ENCODE measurements around the gene ZNF655.

DNA sequence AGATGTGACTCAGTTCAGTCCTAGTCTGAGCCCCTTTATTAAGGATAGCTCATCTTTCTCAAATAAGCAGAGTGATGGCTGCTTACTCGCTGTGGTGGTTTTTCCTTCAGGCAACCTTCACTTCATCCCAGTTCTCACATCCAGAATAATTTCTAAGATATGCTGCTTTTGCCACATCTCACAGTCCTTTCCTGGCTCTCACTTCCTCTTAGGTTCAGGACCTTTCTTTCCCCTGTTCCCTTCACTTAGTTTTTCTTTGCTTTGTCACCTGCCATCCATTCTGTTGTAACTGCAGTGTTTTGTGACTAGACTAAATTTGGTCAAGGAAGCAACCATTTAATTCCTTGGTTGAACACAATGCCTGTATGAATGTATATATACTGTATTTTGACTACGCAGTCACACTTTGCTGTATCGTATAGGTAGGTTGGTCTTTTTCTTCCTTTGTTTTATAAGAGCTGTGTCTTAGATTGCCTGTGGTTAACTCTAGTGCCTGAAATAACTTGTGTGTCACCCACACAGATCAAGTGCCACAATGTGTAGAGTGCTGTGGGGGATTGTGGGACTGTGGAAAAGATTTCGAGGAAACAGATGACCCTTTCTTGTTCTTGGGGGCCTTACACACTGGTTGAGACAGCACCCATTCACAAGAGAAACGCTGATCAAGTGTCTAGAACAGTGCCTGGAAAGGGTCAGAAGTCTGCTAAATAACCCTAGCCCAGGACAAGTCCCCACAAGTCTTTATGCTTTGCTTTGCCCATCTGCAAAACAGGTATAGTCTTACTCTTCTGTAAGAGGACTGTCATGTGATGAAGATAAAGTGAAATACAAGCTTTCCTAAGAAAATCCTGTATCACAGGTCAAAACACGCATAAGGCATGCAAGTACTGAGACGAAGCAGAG, 2.6 kb downstream of the ZNF655 start:
- TF ChIP-seq, protein P1, sequence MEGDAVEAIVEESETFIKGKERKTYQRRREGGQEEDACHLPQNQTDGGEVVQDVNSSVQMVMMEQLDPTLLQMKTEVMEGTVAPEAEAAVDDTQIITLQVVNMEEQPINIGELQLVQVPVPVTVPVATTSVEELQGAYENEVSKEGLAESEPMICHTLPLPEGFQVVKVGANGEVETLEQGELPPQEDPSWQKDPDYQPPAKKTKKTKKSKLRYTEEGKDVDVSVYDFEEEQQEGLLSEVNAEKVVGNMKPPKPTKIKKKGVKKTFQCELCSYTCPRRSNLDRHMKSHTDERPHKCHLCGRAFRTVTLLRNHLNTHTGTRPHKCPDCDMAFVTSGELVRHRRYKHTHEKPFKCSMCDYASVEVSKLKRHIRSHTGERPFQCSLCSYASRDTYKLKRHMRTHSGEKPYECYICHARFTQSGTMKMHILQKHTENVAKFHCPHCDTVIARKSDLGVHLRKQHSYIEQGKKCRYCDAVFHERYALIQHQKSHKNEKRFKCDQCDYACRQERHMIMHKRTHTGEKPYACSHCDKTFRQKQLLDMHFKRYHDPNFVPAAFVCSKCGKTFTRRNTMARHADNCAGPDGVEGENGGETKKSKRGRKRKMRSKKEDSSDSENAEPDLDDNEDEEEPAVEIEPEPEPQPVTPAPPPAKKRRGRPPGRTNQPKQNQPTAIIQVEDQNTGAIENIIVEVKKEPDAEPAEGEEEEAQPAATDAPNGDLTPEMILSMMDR (IDR thresholded peaks at IDR 0.05), result no peak
- no peak for TF ChIP-seq ZFX (IDR thresholded peaks at IDR 0.05; ENCODE audit: borderline replicate concordance)

Data from 22Rv1 (cell line).